Activated naive CD4-positive, alpha-beta T cell treated with Interleukin-2 at 50 U/mL for 16 hours (primary cell): ENCODE measurements around the gene L2HGDH.
"Not testable (repeated sequence)": the region's sequence is repeated elsewhere in the genome, so short reads cannot be mapped to it uniquely, and the experiment has no call there.

ENCODE experiments used
- DNase-seq: peaks from one replicate; pipeline ENCODE4 v3.0.0-alpha.2; 2020

The L2HGDH gene

DNA sequence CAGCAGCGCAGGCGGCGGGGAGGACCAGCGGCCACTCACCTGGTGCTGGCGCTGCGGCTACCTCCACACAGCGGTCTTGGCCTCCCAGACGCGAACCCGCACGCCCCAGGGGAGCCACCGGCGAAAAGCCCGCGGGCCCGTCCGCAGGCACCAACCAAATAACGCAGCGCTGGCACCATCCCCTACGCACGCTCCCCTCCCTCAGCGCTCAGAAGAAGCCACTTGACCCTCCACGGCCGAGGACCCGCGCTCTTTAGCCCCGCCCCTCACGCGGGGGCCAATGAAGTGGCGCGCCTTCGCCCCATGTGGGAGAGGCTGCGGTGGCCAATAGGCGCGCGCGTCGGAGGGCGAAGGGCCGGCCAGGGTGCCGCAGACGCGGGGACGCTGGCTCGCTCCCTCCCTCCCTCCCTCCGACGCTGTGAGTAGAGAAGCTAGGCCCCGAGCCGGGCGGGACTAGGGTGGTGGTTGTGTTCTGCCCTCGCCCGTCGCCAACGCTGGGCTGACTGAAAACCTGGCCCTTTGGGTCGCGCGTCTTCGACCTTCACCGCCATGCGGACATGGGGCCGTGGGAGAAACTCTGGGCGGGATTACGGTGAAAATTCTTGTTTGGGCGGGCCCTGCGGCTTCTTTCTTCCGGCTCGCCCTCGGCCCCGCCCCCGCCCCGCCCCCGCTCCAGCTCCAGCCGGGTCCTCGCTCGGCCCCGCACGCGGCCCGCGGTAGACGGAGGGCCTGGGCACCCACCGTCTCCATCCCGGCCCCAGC lies at the start of gene L2HGDH, which contains the start of gene DMAC2L:
Gene L2HGDH (minus strand): TSS at position 258 of the 762 bp plus-strand sequence. CDS start 79 bp downstream, at position 179.
Gene DMAC2L (plus strand): TSS at position 353 of the 762 bp plus-strand sequence. CDS start 9,164 bp downstream, outside the sequence.
- DNase-seq = peak; percentile 91

DNA sequence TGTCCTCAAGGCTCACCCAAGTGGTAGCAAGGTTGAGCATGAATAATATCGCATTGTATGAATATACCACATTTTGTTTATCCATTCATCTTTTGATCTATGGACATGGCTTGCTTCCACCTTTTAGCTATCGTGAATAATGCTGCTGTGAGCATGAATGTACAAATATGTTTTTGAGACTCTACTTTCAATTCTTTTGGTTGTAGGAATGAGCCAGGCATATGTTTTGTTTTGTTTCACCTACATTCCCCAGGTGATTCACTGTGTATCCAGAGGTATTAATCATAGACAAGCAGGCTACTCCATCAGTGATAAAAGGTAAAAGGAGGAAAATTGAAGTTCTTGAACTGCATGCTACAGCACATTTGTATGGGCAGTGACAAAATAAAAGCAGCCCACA lies 48.8 kb upstream of the L2HGDH start:
- no peak for DNase-seq

DNA sequence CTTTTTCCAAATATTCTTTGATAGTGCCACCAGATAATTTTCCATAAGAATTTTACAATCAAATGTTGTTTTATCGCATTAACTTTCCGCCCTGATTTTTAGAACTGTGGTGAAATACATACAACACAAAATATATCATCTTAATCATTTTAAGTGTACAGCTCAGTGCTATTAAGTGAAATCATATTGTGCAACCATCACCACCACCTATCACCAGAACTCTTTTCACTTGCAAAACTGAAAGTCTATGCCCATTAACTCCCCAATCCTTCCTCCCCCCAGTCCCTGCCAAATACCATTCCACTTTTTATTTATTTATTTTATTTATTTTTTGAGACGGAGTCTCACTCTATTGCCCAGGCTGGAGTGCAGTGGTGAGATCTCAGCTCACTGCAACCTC lies 48.1 kb upstream of the L2HGDH start:
- DNase-seq = no peak

DNA sequence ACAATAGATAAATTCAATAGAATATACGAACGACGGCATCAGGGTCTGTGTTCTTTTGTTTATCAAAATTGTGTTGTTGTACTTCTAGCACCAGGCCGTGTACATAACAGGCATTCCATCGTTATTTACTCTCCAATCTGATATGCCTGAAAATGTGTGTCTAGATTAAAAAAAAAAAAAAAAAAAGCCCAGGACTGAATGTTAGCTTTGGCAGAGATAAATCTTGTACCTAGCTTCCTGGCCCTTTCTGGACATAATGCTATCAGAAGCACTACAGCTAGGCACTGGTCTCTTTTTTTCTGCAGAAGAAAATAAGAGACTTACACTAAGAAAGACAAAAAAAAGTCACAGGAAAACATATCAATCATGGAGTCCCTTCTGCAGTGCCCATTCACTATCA lies 47.6 kb upstream of the L2HGDH start:
- DNase-seq = no peak

DNA sequence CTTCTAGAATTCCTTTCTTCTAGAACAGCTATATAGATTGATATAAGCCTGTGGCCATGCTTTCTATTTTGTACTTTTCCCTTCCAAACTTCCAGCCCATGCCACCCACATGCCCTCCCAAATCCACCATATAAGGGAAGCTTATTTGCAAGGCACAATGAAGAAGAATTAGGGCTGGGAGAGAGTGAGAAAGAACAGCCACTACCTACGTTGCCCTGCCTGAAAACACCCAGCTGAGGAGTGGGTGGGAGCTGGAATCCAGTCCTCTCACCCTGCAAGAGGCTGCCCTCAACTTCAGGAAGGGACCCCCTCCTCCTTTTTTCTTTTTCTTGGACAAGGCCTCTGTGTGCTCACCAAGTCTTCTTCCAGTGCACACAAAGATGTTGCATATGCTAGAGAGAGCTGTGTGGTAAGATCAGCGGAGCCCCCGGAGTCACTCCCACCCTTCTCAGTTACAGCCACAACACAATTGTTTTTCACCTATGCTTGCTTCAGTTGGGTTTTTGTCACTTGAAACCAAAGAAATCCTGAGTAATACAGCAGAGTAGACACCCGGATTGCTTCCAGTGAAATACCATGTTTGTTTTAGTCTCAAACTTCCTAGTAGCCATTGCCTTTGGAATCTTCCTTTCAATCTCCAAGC lies 45.8 kb upstream of the L2HGDH start:
- DNase-seq = no peak

DNA sequence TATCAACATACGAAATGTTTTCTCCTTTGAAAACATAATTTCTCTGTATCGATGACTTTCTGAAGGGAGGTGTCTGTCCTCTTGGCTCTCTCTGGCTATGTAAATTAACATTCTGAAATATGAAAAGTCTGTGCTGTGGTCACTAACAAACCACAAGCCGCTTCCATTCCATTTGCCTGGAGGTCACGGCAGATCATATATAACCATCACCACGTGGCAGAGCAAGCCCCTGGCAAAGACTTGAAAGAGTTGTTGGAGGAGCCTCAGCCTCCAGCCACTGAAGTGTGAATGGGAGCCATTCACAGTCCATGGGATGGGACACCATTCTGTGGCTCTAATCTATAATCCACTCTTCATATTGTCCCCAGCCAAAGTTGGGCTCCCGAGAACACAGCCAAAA lies 45.1 kb upstream of the L2HGDH start:
- DNase-seq = no peak

DNA sequence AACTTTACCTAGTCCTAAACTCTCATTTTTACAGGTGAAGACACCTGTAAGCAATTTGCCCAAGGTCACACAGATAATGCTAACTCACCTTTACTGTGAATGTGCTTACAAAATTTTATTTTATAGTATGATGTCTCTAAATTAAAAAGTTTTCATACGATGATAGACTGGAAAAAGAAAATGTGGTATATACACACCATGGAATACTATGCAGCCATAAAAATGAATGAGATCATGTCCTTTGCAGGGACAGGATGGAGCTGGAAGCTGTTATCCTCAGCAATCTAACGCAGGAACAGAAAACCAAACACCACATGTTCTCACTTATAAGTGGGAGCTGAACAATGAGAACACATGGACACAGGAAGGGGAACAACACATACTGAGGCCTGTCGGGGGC lies 44.3 kb upstream of the L2HGDH start:
- DNase-seq = not testable (repeated sequence)

DNA sequence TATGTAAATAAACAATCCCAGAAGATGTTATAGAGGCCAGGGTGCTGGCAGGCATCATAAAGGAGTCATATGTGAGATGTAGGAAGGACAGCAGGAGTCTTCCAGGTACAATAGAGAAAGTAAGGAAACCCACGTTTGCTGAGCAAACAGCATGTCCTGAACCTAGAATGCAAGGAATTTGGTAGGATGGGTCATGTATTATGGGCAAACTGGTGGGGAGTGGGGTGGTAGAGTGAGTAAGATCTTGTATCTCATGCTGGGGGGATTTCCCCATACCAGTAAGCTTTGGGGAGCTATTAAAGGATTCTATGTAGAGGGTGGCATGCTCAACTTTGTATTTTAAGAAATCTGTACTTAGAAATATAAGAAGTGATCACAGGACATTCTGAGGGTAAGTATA lies 43.7 kb upstream of the L2HGDH start:
- DNase-seq = no peak

DNA sequence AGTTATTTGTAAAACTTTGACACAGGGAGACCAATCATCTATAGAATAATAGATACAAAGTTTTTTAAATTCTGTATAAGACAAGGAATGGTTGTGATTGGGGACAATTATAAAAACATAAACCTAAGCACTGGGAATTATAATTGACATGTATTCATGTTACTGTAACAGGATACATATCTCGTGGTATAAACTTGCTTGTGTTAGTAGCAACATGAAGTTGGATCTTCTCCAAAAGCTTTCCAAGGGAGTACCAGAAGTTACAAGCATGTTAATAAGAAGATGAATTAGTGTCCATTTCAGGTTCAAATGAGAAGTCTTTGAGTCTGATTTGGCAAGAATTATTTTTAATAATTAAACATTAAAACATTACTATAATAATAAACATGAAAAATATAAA lies 42.5 kb upstream of the L2HGDH start:
- no peak for DNase-seq

DNA sequence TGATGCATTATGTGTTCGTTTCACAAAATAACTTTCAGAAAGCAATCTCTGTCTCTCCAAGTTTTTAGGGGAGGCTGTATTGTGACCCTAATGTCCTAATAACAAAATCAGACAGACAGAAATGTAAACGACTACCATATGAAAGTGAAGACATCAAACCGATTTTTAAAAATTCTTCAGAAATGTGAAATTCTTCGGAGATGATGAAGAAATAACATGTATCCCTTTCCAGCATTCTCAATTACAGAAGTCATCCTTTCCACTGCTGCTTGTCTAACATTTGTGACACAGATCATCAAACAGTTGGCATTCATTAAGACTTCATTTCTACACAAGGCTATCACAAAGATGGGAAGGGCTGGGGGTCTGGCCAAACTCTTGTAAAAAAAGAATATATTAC lies 41.1 kb upstream of the L2HGDH start:
- no peak for DNase-seq

DNA sequence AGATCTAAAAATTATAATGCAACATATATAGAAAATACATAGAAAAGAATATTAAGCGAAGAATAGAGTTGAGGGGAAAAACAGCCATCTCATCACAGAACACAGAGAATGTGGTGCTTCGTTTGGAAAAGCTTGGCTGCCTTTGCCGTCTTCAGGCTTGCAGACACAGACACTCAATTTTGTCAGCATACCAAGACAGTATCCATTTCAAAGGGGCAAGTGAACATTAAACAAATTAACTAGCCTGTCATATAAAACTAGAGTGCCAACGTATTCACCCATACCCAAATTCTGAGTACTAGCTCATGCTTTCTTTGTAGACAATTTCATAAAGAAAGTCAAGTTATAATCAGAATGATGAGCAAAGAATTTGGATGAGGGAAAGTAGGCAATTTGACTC lies 40.6 kb upstream of the L2HGDH start:
- no peak for DNase-seq

DNA sequence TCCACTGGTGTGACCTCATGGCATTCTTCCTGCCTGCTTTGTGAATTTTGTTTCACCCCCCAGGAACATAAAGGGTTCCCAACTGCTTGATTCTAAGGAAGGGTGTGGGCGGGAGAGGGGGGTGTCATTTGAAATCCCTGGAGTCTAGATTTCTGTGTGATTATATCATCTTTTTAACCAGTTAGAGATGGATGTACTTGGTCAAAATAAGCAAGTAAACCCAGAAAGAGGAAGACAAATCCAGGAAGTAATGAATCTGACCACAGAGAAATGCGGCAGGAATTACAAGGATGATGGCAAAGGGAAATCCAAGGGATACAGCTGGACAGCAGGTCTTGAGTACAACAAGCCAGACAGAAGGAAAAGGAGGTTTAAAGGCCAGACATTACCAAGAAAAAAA lies 38.9 kb upstream of the L2HGDH start:
- DNase-seq = no peak

DNA sequence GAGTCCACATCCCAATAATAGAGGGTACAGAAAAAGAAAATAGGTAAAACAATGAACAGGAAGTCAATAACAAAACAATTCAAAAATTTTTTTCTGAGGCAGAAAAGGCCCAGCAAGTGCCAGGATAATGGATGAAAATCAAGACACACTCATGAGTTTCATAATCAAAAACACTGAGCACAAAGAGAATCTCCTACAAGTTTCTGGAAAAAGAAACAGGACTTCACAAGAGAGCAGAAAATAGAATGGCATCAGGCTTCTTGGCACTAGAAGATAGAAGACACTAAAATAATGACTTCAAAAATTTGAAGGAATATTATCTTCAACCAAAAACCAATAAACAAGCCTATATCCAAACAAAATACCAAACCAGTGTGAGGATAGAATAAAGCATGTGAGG lies 36.9 kb upstream of the L2HGDH start:
- no peak for DNase-seq

DNA sequence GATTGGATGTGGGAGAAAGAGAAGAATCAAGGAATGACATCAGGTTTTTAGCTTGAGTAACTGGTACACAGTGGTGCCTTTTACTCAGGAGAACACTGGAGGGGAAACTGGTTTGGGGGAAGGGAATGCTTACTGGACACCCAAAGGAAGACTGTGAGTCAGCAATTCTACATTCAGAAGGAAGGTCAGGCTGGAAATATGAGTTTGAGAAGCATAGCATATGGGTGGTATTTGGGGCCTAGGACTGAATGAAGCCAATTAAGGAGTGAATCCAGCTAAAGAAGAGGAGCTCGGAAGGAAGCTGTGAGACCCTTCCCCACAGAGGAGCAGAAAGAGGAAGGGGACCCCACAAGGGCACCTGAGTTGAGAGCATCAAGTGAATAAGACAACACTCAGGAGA lies 35.5 kb upstream of the L2HGDH start:
- DNase-seq = no peak

DNA sequence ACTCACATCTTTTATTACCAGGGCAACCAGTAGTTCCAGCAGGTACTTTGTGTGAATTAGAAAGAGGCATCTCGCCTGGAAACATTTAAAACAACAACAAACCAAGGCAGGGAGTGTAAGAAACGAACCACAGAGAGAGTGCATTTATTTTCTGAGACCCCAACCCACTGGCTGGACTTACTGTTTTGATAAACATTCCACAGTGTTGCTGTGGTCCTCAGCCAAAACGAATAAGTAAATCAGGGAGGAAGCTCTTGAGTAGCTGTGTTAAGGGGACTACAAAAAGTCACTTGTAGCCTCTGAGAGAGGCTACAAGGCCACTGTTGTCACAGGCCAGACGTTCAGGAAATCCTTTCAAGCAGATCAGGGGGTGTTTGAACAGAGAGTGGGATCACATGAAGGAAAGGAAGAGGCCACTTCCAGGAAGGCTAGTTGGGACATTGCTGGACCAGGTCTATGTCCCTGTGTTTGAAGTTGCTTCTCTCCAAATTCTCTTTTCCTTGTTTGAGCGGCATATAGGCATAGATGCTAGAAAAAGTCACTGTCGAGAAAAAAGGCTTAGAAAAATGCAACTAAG lies 33.9 kb upstream of the L2HGDH start:
- no peak for DNase-seq

DNA sequence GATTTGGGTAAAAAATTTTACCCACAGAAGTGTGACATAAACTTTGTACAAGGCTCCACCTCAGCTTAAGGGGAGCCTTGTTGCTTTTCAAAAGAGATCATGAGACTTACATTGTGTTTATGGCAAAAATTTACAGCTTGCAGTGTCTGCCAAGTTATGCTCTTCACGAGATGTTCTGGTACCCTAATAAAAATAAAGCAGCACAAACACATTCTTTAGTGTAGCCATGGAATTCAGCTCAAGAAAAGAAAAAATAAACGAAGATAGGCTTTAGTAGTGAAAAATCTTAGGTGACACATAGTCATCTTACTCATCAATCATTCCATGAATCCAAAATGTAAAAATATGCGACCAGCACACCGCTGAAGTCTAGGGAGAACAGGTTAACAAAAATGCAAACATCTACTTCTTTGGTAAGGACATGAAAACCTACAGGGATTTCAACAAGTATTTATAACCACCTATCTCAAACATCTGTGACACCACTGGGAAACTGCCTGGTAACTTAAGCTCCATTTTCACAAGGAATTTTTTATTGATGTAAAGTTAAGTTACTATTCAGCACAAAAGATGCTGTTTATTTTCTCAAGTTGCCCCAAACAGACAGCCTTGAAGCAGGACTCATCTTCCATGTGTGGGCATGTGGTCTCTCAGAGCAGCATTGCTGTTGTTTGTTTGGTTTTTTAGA lies 33.0 kb upstream of the L2HGDH start:
- DNase-seq = no peak

DNA sequence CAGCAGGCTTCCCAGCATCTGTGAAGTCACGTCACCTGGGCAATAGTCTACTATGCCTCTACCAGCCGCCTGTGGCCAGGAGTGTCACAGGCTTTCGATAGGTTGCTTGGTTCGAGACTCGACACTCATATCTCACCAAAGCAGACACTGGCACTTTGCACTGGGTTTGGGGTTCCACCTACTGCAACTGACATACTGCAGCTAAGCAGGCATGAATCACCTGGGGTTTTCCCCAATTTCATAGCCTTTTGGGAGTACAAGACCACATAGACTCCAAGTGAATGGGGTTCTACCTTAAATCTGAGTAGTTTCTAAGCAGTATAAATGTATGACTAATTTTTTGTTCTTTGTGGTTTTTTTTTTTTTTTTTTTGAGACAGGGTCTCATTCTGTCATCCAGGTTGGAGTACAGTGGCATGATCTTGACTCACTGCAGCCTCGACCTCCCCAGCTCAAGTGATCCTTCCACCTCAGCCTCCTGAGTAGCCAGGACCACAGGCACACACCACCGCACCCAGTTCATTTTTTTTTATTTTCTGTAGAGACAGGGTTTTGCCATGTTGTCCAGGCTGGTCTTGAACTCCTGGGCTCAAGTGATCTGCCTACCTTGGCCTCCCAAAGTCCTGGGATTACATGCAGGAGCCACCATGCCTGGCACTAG lies 32.2 kb upstream of the L2HGDH start:
- DNase-seq = peak; percentile 78

DNA sequence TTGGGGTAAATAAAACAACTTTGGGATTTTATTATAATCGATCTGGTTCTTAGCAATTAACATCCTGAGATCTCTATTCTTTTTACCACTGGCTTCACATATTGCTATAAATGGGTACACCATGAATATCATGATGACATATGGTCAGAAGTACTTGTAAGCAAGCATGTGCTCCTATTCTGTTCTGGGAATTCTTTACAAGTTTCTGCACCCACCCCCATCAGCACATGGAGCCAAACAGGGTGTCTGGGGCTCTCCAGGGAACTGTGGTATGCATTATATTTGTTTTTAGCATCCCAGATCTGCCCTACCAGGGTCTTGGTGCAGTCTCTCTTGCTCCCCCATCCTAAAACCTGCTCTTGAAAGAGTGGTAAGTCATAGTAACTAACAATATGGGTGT lies 31.4 kb upstream of the L2HGDH start:
- no peak for DNase-seq

DNA sequence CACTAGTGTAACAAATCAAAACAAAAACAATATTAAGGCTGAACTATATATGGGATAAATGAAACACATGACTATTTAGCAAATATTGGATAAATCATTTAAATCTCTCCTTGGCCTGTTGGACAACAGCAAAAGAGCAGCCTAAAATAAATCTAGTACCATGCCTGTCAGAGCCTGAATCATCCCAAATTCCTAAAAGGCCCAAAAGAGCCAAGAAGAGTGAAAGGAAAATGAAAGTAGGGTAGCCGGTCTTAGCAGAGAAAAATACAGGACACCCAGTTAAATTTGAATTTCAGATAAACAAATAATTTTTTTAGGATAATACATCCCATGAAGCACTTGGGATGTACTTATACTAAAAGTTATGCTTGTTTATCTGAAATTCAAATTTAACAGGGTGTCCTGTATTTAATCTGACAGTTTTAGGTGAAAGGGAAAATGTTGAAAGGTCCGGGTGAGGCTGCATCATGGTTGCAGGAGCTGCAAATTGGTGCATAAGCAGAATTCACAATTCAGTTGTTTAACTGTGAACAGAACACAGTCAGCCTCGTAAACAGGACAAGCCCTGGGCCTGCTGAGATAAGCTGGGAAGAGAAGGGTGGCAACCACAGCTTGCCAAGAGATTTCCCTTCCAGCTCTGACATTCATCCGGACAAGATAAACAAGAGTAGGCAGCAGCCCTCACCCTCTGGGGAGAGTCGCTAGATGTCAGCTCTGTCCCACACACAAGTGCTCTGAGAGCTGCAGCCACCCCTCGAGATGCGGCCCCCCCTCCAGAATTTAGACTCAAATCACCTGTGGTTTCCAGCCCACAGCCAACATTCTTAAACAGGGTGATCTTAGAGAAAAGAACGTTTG lies 30.4 kb upstream of the L2HGDH start:
- DNase-seq = peak; percentile 21

DNA sequence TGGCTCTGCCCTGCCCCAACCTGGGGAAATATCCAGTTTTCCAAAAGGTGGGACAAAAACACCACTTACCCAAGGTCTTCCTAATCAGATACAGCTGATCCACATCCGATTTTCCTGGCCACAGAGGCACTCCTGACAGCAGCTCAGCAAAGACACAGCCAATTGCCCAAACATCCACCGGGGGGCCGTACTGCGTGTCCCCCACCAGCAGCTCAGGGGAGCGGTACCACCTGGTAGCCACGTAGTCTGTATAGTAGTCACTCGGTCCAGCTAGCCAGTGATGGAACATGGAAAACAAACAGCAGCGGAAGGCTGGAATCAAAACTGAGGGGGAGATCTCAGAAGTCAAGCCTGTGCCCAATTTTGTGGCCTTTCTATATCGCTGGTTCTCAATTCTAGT lies 28.9 kb upstream of the L2HGDH start:
- no peak for DNase-seq

DNA sequence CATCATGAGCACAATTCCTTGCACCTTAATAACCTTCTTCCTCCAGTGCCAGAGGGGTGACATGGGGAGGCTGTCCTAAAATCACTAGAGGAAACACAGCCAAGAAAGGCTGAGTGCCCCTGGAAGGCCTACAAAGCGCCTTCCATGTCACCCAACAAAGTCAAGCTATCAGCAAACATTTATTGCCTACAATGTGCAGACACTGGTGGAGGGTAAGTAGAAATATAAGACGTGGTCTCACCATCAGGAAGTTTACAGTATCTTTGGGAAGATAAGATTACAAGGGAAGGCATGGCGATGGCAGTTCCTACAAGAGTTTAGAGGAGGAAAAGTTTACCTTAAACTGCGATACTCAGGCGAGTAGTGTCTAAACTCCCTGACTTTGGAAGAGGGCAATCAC lies 28.0 kb upstream of the L2HGDH start:
- DNase-seq = no peak

DNA sequence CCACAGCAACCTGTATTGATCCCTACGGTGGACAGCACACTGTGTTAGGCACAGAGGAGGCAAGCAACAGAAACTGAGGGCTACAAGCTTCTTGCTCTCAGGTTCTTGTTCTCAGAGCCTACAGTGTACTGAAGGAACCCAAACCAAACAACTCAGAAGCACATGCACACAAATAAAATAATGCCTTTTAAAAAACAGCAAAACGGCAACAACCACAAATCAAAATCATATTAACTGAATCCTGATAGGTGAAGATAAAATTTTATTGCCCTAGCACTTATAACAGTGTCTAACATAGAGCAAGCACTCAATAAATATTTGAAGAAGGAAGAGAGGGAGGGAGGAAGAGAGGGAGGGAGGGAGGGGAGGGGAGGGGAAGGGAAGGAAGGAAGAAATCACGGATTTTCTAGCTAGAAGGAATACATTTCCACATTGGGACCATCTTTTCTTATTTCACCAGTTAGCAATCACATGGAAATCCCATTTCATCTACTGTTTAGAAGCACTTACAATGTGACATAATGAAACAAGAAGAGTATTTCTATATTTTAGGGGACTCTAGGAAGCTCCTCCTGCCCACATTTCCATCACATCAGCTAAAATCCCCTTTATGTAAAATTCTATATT lies 27.3 kb upstream of the L2HGDH start:
- DNase-seq = no peak
